Osteoblast (primary cell): ENCODE data around the gene SMIM27. TPM values are rescaled to one million over a fixed set of nuclear protein-coding genes. Genes with fewer than 3 reads are reported as not detected.
A peak's percentile ranks its signal among the peaks of the same experiment; 100 is the strongest.

ENCODE experiments used
- DNase-seq: peaks from one replicate; pipeline ENCODE4 v3.0.0; 2011; ENCODE audit warnings: low spot score, mixed read lengths; ENCODE audit not compliant: insufficient read length; ENCODE audit errors: missing footprints
- H2AFZ ChIP-seq: 2 replicates; pipeline ENCODE4 v1.6.0; 2011; ENCODE audit warnings: mild to moderate bottlenecking, low read length
- H3K27ac ChIP-seq: 2 replicates; pipeline ENCODE4 v1.5.1; 2011; ENCODE audit warnings: mild to moderate bottlenecking, low read depth, low read length, moderate library complexity
- H3K27me3 ChIP-seq: 2 replicates; pipeline ENCODE4 v1.6.0; 2012; ENCODE audit warnings: mild to moderate bottlenecking, control low read depth, inconsistent platforms, low read length, moderate library complexity; ENCODE audit not compliant: insufficient read depth
- H3K36me3 ChIP-seq: 2 replicates; pipeline ENCODE4 v1.5.1; 2011; ENCODE audit warnings: mild to moderate bottlenecking, low read length, control low read depth, moderate library complexity; ENCODE audit not compliant: insufficient read depth
- H3K4me1 ChIP-seq: 2 replicates; pipeline ENCODE4 v1.5.1; 2011; ENCODE audit warnings: mild to moderate bottlenecking, low read length, control low read depth, moderate library complexity; ENCODE audit not compliant: insufficient read depth
- H3K4me2 ChIP-seq: 2 replicates; pipeline ENCODE4 v1.6.0; 2011; ENCODE audit warnings: mild to moderate bottlenecking, low read length; ENCODE audit not compliant: insufficient read depth
- H3K4me3 ChIP-seq: fragments of 200-600 bp; sonication (generic); 3 replicates; pipeline ENCODE4 v1.5.1; 2012; ENCODE audit warnings: mild to moderate bottlenecking, low read length, inconsistent platforms; ENCODE audit not compliant: insufficient read depth
- H3K79me2 ChIP-seq: 2 replicates; pipeline ENCODE4 v1.6.0; 2012; ENCODE audit warnings: mild to moderate bottlenecking, low read length, control low read depth, inconsistent platforms; ENCODE audit not compliant: insufficient read depth
- H3K9me3 ChIP-seq: 2 replicates; pipeline ENCODE4 v1.5.1; 2011; ENCODE audit warnings: low read depth, low read length, control low read depth
- H4K20me1 ChIP-seq: 2 replicates; pipeline ENCODE4 v1.6.0; 2012; ENCODE audit warnings: mild to moderate bottlenecking, low read length, control low read depth; ENCODE audit not compliant: insufficient read depth
- CTCF ChIP-seq: IDR thresholded peaks from 2 replicates; pipeline ENCODE4 v1.5.1; 2011; ENCODE audit warnings: mild to moderate bottlenecking, low read depth, low read length, moderate library complexity; ENCODE audit errors: extremely low read depth
- total RNA-seq: library from RNA; depleted of rRNA; stranded (reverse); fragments of >200 nt; gene quantifications from 2 replicates; pipeline ENCODE4 v1.2.3, GENCODE V29; 2012

Gene SMIM27
- total RNA-seq, 1 donor: 1.8 TPM

GRCh38 chr9:32570262-32570661 lies 18.1 kb downstream of the SMIM27 start:
- Histone ChIP-seq H4K20me1 (peaks cover 5% of the 10 kb centered on the region), H3K27ac (no peak overlapping the region), H3K4me3 (no peak overlapping the region), H3K9me3 (no peaks in the 10 kb centered on the region), H3K4me2 (no peak overlapping the region), H3K4me1 (peaks cover 18% of the 10 kb centered on the region), H3K27me3 (no peaks in the 10 kb centered on the region), H2AFZ (no peak overlapping the region), H3K79me2 (peaks cover 65% of the 10 kb centered on the region), H3K36me3 (peaks cover 7% of the 10 kb centered on the region)
- no peak for TF ChIP-seq CTCF
- no peak for DNase-seq

GRCh38 chr9:32571969-32572899 lies 20.1 kb downstream of the SMIM27 start:
- H3K4me3 ChIP-seq: peak overlapping the region; percentile 89
- DNase-seq: peak; percentile 91
- H3K9me3 ChIP-seq: no peaks in the 10 kb centered on the region
- H4K20me1 ChIP-seq: peaks cover 5% of the 10 kb centered on the region
- no peaks in the 10 kb centered on the region for H3K27me3 ChIP-seq
- H3K79me2 ChIP-seq: peaks cover 50% of the 10 kb centered on the region
- TF ChIP-seq CTCF: peak; percentile 86
- H2AFZ ChIP-seq: peak overlapping the region; percentile 100
- peaks cover 3% of the 10 kb centered on the region for H3K36me3 ChIP-seq
- H3K4me1 ChIP-seq: peaks cover 18% of the 10 kb centered on the region
- peak overlapping the region; percentile 81 for H3K27ac ChIP-seq
- H3K4me2 ChIP-seq: peak overlapping the region; percentile 99

GRCh38 chr9:32572900-32573523 lies 20.9 kb downstream of the SMIM27 start, which contains the start of gene NDUFB6:
Gene NDUFB6, minus strand, starts transcription at chr9:32573159. Its CDS starts 99 bp downstream, at chr9:32573060.
- Histone ChIP-seq H3K27me3 (no peaks in the 10 kb centered on the region), H3K4me2 (peak within 1 kb of the TSS; percentile 99), H3K4me1 (peaks cover 18% of the 10 kb centered on the region), H3K36me3 (peaks cover 3% of the 10 kb centered on the region), H3K79me2 (peaks cover 46% of the 10 kb centered on the region), H2AFZ (peak within 1 kb of the TSS; percentile 100), H3K27ac (peak within 1 kb of the TSS; percentile 81), H4K20me1 (peaks cover 5% of the 10 kb centered on the region), H3K9me3 (no peaks in the 10 kb centered on the region), H3K4me3 (peak within 1 kb of the TSS; percentile 89)
- peak; percentile 92 for DNase-seq
- TF ChIP-seq CTCF: no peak

GRCh38 chr9:32573821-32574220 lies 21.7 kb downstream of the SMIM27 start:
- Histone ChIP-seq H3K36me3 (peaks cover 3% of the 10 kb centered on the region), H3K79me2 (peaks cover 42% of the 10 kb centered on the region), H3K4me1 (peaks cover 18% of the 10 kb centered on the region), H3K27ac (no peak overlapping the region), H3K4me2 (peak overlapping the region; percentile 99), H3K9me3 (no peaks in the 10 kb centered on the region), H3K4me3 (no peak overlapping the region), H4K20me1 (peaks cover 5% of the 10 kb centered on the region), H3K27me3 (no peaks in the 10 kb centered on the region), H2AFZ (peak overlapping the region; percentile 100)
- TF ChIP-seq CTCF: no peak
- DNase-seq: no peak
